GM21723 (cell line): ENCODE results near the gene RAC2.

Experiments
- ATAC-seq: cut with Tn5 transposase; IDR thresholded peaks from one replicate; pipeline ENCODE4 v1.9.1; 2021; ENCODE audit warnings: mild to moderate bottlenecking, moderate library complexity; ENCODE audit not compliant: unreplicated experiment

Gene RAC2

GRCh38 chr22:37244114-37244921 is at the start of gene RAC2:
Gene RAC2, minus strand, starts transcription at chr22:37244269. Its CDS starts 121 bp downstream, at chr22:37244148.
- peak; percentile 45 for ATAC-seq

GRCh38 chr22:37293172-37293571 is 49.1 kb upstream of the RAC2 start:
- no peak for ATAC-seq

GRCh38 chr22:37292641-37293040 is 48.6 kb upstream of the RAC2 start:
- ATAC-seq: no peak

GRCh38 chr22:37291559-37292298 is 47.7 kb upstream of the RAC2 start:
- no peak for ATAC-seq

GRCh38 chr22:37290737-37291136 is 46.7 kb upstream of the RAC2 start:
- ATAC-seq: no peak

- no peak for ATAC-seq
Measured at GRCh38 chr22:37289156-37289735, 45.2 kb upstream of the RAC2 start.

GRCh38 chr22:37288521-37288920 is 44.5 kb upstream of the RAC2 start:
- no peak for ATAC-seq

GRCh38 chr22:37287550-37287951 is 43.5 kb upstream of the RAC2 start:
- ATAC-seq: no peak

GRCh38 chr22:37285937-37286336 is 41.9 kb upstream of the RAC2 start:
- ATAC-seq: no peak

- no peak for ATAC-seq
Measured at GRCh38 chr22:37284805-37285355, 40.8 kb upstream of the RAC2 start.

GRCh38 chr22:37284126-37284804 is 40.2 kb upstream of the RAC2 start:
- no peak for ATAC-seq

GRCh38 chr22:37283393-37283937 is 39.4 kb upstream of the RAC2 start:
- ATAC-seq: no peak

GRCh38 chr22:37282385-37282677 is 38.3 kb upstream of the RAC2 start, which contains the start of gene CYTH4:
Gene CYTH4, plus strand, starts transcription at chr22:37282508. Its CDS starts 62 bp downstream, at chr22:37282570.
- ATAC-seq: no peak

GRCh38 chr22:37281646-37282384 is 37.7 kb upstream of the RAC2 start:
- no peak for ATAC-seq

- ATAC-seq: no peak
Measured at GRCh38 chr22:37281195-37281594, 37.1 kb upstream of the RAC2 start.

GRCh38 chr22:37280718-37281117 is 36.6 kb upstream of the RAC2 start:
- no peak for ATAC-seq

GRCh38 chr22:37279331-37280181 is 35.5 kb upstream of the RAC2 start:
- ATAC-seq: no peak

GRCh38 chr22:37278261-37278660 is 34.2 kb upstream of the RAC2 start:
- ATAC-seq: no peak

GRCh38 chr22:37277384-37277783 is 33.3 kb upstream of the RAC2 start:
- ATAC-seq: no peak
